ENCODE data around the gene MMP10.
A peak's percentile ranks its signal among the peaks of the same experiment; 100 is the strongest.
"Not testable (repeated sequence)": the region's sequence is repeated elsewhere in the genome, so short reads cannot be mapped to it uniquely, and the experiment has no call there.

Gene MMP10

DNA sequence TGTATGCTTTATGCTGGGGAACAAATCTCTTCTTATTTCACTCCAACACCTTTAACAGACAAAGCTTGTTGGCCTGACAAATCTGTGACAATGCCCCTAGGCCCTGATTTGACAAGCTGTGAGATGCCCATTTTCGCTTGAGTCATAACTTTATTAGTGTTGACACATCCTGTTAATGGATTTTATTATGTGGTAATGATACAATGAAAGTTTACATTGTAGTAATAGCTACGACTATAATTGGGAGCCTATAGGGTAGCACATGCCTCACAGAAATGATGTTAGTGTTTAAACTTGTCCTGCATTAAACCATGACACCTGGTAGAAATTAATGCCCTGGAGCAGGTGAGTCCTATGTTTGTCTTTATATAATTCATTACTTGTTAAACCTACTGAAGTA lies 3.3 kb upstream of the MMP10 start:
- no peak for DNase-seq (ENCODE audit: extremely low read depth in 1 of 2, low read depth in 1 of 2)

DNA sequence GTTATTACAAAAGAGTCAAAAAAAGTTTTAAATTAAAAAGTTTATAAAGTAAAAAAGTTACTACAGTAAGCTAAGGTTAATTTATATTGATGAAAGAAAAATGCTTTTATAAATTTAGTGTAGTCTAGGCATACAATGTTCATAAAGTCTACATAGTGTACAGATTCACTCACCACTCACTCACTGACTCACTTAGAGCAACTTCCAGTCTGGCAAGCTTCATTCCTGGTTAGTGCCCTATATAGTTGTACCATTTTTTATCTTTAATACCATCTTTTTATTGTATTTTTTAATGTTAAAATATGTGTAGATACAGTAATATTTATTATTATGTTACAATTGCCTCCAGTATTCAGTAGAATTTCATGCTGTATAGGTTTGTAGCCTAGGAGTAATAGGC lies 2.6 kb upstream of the MMP10 start:
- no peak for DNase-seq (ENCODE audit: extremely low read depth in 1 of 2, low read depth in 1 of 2)

DNA sequence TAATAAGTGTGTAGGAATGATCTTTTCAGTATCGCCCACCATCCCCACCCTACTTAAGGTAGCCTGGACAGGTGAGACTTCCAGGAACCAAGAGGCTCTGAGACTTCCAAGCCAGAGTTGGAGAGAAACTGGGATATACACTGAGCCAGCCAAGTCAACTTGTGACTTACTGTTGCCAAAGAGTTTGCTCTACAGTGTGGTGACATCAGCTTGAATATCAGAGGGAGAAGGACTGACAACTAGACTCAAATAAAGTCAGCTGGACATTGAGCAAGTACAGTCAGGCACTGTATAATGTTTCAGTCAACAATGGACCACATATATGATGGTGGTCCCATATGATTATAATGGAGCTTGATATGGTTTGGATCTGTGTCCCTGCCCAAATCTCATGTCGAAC lies 1.2 kb upstream of the MMP10 start:
- DNase-seq (ENCODE audit: extremely low read depth in 1 of 2, low read depth in 1 of 2) = no peak

DNA sequence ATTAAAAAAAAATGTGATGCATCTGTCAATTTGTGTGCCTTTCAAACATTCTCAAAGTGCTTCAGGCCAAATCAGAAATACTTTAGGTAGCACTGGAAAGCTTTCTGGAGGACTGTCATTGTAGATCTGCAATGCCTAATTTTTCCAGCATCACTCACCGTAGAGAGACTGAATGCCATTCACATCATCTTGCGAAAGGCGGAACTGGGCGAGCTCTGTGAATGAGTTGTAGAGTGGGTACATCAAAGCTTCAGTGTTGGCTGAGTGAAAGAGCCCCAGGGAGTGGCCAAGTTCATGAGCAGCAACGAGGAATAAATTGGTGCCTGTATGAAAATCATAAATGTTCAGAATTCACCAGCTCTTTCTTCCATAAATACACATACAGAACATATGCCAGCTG lies 4.0 kb downstream of the MMP10 start:
- DNase-seq (ENCODE audit: extremely low read depth in 1 of 2, low read depth in 1 of 2) = no peak

DNA sequence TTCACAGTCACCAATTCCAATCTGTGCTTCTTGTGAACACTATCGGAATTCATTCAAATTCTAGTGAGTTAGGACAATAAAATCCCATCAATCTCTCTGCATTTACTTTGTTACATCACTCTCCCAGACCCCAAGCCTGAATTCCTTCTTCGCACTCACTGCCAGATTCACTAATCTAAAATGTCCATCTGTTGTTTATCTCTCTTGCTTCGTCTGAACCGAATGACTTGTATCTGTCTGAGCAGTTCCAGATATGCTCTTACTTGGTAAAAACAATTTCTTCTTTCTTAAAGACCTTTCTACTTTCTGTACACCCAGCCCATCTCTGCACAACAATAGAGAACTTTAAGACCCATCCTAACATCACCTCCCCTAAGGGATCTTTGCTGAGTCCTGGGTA lies 7.0 kb downstream of the MMP10 start:
- no peak for DNase-seq (ENCODE audit: extremely low read depth in 1 of 2, low read depth in 1 of 2)

DNA sequence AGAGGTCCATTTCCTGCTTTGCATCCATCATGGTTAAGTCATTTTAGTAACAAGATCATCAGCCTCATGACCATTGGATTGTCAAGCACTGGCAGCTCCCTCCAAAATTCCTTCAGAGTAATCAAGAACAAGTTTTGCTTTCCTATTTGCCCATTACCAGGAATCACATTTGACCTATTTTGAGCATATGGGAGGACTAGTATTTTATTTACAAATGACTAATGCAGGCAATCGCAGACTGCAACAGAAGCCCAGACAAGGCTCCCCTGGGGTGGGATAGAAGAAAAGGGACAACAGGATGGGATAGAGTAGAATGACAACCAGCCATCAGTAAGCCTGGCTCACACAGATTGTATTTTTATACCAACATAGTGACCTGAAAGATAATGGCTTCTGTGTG lies 9.1 kb downstream of the MMP10 start:
- DNase-seq (ENCODE audit: extremely low read depth in 1 of 2, low read depth in 1 of 2) = no peak

DNA sequence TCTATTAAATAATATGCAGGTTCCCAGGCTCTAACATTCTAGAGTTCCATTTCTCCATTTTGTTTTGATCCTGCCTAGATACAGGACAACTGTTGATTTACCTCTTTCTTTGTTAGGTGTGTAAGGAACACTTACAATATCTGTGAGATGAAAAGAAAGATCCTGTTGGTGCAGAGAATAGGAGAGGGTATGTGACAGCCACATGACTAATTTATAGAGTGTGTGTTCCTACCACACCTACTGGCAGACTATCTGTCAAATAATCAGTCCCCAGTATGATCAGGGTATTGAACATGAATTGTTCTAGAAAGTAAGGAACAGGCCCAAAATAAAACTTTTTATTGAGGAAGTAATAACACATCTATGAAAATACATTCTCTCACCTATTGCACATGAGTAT lies 10.2 kb downstream of the MMP10 start:
- no peak for DNase-seq (ENCODE audit: extremely low read depth in 1 of 2, low read depth in 1 of 2)

DNA sequence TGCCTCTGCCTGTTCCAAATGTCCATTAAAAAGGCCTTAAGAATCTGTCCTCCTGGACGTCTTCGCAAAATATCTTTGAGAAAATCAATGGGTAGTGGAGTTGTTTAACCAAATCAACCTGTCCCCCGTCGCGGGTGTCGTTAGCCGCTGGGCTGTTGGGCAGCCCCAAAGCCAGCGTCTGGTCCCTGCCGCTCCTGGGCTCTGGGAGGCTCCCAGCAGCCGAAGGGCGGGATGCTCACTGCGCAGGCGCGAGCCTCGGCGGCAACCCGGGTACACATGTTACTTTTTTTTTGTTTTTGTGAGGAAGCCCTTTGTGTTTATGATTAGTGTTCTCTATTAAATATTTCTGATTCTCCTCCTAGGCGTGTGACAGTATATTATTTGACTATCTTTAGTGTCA lies 12.6 kb downstream of the MMP10 start:
- no peak for DNase-seq (ENCODE audit: extremely low read depth in 1 of 2, low read depth in 1 of 2)

DNA sequence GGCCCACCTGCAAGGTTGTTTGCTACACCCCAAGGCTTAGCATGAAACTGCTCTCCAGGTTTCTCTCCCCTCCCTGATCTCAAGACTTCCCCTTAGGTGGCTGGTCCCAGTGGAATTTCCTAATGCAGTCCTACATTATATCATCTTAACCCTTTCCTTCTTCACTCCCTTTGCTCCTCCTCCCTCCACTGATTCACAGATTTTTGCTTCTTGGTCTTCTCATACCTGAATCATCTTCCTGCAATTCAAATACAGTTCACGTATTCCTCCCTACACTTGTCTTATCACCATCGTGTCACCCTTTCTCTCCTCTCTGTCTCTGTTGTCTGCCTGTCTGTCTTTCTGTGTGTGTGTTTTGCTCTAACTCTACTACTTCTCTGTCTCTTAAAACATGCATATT lies 17.0 kb downstream of the MMP10 start:
- DNase-seq (ENCODE audit: extremely low read depth in 1 of 2, low read depth in 1 of 2) = no peak

DNA sequence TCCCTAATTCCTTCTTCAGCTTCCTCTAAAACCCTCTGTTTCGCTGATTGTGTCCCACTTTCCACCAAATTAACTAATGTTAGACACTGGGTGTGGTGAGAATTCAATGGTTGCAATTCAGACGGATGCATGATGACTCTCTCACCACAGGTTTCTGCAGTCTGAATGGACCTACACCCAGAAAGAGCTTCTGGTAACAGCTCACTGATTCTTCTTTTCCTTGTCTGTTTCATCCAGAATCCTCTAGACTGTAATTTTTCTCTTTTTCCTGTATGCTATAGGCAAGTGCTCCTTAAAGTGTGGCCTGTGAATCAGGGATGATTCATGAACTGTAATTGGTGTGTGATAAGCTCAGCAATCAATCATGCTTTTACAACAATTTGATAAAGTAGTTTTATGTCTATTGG lies 18.1 kb downstream of the MMP10 start:
- DNase-seq (ENCODE audit: extremely low read depth in 1 of 2, low read depth in 1 of 2) = no peak

DNA sequence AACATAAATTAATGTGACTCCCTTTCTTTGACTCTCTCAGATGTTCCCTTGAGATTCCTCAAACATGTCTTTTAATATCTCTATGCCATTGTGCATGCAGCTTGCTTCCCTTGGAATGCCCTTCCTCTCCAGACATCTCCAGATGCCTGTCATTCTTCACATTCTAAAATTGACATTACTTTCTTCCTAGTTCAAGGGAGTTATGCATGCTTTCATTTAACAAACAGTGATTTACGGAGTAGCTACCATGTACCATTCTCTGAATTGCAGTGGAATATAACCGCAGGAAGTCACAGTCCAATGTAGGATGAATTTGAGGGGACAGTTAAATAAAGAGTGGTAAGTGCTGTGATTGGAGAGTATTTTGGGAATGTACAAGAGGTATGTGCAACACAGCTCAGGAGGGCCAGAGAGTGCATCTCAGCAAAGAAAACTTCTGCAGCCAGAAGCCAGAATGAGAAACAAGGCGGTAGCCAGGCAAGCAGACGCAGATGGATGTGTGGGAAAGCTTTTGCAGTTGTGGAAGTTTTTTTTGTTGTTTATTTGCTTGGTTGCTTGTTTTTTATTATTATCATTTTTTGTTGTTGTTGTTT lies 18.7 kb downstream of the MMP10 start:
- no peak for DNase-seq (ENCODE audit: extremely low read depth in 1 of 2, low read depth in 1 of 2)

DNA sequence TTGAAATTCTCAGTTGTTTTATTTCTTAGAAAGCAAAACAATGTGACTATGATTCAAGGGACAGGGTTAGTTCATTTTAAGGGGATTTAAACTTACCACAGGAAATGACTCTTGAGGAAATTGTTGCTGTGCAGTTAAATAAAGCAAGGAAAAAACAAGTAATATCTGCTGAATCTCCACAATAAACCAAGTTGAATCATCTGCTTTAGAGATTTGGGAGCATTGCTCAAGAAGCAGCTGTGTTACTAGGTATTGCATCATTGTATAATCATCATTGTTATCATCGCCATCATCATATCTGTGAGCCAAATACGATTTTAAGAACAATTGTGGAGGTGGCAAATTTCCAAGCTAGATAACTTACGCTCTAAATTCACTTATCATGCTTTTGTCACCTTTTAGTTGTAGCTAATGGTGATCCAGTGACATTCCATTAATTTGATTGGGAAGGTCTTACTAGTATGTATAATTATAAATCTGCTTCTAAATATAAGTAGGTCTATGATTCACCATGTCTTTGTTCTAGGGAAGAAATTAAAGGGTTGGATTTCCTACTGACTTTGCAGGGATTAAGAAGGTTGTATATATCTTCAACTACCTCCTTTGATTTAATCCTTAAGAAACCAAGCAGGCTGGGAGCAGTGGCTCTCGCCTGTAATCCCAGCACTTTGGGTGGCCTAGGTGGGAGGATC lies 19.9 kb downstream of the MMP10 start:
- no peak for DNase-seq (ENCODE audit: extremely low read depth in 1 of 2, low read depth in 1 of 2)

DNA sequence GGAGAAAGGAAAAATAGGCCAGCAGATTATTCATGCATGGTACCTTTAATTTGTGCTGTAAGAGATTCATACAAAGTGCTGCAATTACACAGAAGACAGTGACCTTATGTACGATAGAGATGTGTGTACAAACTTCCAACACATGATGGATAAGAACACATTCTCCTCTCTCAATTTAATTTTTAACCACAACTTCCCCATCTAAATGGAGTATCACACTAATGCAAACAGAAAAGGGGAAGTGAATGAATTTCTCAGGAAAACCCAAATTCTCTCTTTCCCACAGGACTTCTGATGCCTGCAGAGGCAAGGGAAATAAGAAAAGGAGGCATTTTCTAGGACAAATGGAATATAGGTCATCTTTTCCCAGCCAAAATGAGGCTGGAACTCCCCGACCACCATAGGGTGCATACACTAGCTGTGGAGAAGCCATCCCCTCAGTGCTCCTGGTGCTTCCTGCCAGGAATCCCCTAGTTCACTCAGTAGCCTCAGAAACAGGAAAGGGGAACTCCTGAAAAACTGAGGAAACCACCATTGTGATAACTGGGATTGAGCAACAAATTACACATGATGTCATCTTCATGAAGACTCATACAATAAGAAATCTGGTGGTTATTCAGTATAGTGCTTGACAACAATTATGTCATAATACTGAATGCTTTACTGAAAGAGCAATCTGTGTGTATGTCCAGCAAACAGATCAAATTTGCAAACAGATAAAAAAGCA lies 22.4 kb downstream of the MMP10 start:
- DNase-seq (ENCODE audit: extremely low read depth in 1 of 2, low read depth in 1 of 2) = no peak

DNA sequence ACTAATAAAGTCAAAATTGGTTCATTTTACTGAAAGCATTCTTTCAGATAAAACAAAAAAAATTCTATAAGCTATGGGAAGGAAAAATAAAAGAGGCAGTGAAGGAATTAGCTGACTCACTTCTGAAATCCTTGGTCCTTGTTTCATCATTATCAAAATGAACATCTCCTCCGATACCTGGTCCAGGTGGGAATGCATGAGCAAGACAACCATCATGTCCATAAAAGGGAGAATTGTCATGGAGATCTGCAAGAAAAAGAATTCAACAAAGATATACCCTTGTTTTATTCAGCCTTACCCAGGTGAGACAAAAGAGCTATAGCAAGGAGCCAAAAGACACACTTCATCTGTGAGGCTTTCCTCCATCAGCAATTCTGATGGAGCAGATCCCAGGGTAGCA lies 27.2 kb downstream of the MMP10 start:
- no peak for DNase-seq (ENCODE audit: extremely low read depth in 1 of 2, low read depth in 1 of 2)

DNA sequence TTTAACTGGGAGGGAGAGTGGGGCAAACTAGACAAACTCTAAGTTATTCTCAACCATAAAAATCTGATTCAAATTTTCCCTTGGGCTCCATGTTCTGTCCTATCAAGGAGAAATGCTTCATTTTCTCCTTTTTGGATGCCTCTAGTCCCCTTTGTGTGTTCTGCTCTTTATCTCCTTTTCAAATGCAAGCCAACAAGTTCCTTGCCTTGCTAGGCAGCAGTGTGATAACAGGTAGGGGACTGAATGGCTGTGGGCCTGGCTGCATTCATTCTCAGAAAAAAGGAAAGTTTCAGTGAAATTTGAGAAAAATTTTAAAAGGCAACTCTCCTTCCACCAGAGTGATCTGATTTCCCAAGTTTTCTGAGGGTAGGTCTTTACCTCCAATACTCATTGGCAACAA lies 28.8 kb downstream of the MMP10 start:
- no peak for DNase-seq (ENCODE audit: extremely low read depth in 1 of 2, low read depth in 1 of 2)

DNA sequence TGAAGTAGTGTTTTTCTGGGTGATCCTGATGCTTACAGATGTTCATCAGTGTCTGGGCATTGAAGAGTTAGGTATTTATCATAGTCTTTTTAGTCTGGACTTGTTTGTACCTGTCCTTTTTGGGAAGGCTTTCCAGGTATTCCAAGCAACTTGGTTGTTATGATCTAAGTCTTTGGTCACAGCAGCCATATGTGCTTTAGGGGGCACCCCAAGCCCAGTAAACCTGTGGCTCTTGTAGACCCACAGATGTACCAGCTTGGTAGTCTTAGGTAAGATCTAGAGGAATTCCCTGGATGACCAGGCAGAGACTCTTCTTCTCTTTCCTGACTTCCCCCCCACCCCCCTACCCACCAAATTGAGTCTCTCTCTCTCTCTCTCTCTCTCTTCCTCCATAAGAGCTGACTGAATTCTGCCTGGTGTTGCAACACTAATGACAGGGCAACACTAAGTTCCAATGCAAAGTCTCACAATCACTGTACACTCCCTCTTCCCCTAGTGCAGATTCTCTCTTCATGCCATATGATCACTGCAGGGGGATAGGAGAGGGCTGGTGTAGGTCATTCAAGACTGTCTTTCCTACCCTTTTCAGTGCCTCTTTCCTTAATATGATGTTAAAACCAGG lies 31.2 kb downstream of the MMP10 start:
- no peak for DNase-seq (ENCODE audit: extremely low read depth in 1 of 2, low read depth in 1 of 2)

DNA sequence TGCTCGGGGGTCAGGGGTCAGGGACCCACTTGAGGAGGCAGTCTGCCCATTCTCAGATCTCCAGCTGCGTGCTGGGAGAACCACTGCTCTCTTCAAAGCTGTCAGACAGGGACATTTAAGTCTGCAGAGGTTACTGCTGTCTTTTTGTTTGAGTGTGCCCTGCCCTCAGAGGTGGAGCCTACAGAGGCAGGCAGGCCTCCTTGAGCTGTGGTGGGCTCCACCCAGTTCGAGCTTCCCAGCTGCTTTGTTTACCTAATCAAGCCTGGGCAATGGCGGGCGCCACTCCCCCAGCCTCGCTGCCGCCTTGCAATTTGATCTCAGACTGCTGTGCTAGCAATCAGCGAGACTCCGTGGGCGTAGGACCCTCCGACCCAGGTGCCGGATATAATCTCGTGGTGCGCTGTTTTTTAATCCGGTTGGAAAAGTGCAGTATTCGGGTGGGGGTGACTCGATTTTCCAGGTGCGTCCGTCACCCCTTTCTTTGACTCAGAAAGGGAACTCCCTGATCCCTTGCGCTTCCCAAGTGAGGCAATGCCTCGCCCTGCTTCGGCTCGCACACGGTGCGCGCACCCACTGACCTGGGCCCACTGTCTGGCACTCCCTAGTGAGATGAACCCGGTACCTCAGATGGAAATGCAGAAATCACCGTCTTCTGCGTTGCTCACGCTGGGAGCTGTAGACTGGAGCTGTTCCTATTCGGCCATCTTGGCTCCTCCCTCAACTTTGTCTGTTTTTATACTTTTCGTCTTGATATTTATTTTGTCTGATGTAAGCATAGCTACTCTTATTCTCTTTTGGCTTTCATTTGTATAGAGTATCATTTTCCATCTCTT lies 33.5 kb downstream of the MMP10 start:
- not testable (repeated sequence) for DNase-seq (ENCODE audit: extremely low read depth in 1 of 2, low read depth in 1 of 2)

DNA sequence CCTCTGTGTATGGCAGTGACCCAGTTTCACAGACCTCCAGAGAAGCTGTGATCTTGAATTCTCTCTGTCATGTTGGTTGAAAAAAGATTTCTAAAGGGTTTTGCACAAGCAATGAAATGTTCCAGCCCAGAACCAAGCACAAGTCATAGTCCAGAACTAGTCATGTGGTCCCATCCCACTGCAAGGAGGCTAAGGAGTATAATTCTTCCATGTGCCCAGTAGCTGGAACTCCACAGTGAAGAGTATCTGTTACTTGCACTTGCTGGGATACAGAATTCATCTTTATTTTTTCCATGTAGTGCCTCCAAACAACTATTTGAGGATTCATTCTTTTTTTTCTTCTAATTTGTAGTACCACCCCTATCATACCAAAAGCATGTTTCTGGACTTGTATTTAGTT lies 45.8 kb downstream of the MMP10 start:
- DNase-seq (ENCODE audit: extremely low read depth in 1 of 2, low read depth in 1 of 2) = no peak

DNA sequence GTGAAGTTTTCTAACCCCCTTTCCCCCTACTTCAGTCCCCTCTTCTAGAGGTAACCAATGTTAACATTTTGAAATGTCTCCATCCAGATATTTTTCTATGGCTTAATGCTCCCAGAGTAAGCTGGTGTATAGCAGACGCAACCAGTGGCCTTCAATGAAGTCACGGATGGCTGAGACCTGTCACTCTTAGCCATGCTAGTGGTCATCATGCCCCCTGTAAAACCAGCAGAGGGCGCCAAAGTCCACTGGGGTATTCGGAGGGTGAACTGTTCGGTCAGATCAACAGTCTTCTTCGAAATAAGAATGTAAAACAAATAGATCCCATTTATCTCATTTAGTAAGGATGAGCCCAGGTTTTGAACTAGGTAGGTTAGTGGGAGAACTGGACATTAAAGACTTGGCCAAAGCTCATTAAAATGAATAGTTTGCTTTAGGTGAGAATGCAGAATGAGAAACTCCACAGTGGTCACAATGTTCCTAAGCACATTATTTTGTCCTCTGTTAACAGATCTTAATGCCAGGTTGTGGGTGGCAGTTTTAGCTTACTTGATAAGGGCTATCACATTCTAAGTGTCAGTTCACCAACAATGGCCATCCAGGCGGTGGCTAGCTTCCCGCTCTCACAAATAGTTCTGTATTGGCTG lies 47.1 kb downstream of the MMP10 start:
- peak in 1 of 2 donors; percentile 2 for DNase-seq (ENCODE audit: extremely low read depth in 1 of 2, low read depth in 1 of 2)

DNA sequence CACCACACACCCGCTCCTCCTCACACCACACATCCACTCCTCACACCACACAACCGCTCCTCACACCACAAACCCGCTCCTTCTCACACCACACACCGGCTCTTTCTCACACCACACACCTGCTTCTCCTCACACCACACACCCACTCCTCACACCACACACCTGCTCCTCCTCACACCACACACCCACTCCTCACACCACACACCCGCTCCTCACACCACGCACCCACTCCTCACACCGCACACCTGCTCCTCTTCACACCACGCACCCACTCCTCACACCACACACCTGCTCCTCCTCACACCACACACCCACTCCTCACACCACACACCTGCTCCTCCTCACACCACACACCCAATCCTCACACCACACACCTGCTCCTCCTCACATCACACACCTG lies 49.5 kb downstream of the MMP10 start:
- DNase-seq (ENCODE audit: extremely low read depth in 1 of 2, low read depth in 1 of 2) = not testable (repeated sequence)
